Lower leg skin (tissue), 3 donors: ENCODE results near the gene ATG2B.

ENCODE experiments used
- CTCF ChIP-seq, 3 donors: fragments of 450-650 bp; IDR thresholded peaks; one replicate each; pipeline ENCODE4 v1.5.1; 2016; ENCODE audit warnings: antibody characterized with exemption in 3 of 3, mild to moderate bottlenecking in 3 of 3, moderate library complexity in 2 of 3
- POLR2A ChIP-seq, 2 donors: fragments of 450-650 bp; IDR thresholded peaks; one replicate each; pipeline ENCODE4 v1.6.1; 2016 to 2017; ENCODE audit warnings: antibody characterized with exemption in 2 of 2, mild to moderate bottlenecking in 1 of 2, moderate library complexity in 1 of 2

GRCh38 chr14:96391293-96392118, 28.4 kb upstream of the ATG2B start:
- TF ChIP-seq CTCF (IDR thresholded peaks at IDR 0.05) (no peak), POLR2A (IDR thresholded peaks at IDR 0.05) (no peak)
